ENCODE results near the gene H19. TPM values are rescaled to one million over a fixed set of nuclear protein-coding genes. Genes with fewer than 3 reads are reported as not detected.

Gene H19
- total RNA-seq, 2 donors from 2014 or later, result not detected

DNA sequence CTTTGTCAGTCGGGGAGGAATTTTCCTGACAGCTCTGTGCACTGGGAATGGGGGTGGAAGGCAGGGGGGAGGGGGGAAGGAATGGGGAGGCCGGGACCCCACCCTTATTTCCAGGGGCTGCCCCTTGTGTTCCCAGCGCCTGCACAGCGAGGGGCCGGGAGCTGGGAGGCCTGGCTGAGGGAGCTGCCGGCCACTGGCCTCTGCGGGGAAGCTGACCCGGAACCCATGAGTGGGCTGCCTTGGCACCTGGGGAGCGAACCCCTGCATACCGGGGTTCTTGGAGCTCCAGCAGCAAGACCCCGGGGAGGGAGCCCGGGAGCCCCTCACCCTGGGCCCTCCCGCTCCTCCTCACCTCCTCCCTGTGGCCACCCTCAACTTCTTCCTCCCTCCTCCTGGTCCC, 3.5 kb downstream of the H19 start:
- H3K4me3 Mint-ChIP-seq, result no peak overlapping the region
- no peak for ATAC-seq (replicated peaks)
- no peaks in the 10 kb centered on the region for H3K9me3 Mint-ChIP-seq
- H3K36me3 Mint-ChIP-seq (ENCODE audit: low read depth), result no peaks in the 10 kb centered on the region
- no peaks in the 10 kb centered on the region for H3K27me3 Mint-ChIP-seq
- H3K27ac Mint-ChIP-seq, result no peak overlapping the region
- H3K4me1 Mint-ChIP-seq, result no peaks in the 10 kb centered on the region

DNA sequence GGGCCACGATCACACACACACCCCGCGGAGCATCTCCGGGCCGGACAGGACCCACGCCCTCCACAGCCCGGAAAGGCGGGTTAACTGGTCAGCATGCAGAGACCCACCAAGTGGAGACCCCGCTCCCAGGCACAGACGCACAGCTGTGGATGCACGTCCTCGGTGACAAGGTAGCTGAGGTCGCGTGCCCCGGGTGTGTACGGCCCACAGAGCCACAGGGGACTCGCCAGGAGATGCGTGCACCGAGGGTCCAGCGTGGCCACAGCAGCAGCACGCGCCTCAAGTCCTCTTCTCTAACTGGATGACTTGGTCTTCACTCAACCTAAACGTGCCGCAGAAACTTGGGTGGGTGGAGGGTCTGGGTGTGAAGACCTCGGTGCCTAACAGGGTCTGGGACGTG, 5.5 kb downstream of the H19 start:
- H3K4me1 Mint-ChIP-seq, result no peaks in the 10 kb centered on the region
- no peak overlapping the region for H3K27ac Mint-ChIP-seq
- H3K27me3 Mint-ChIP-seq, result no peaks in the 10 kb centered on the region
- no peaks in the 10 kb centered on the region for H3K36me3 Mint-ChIP-seq (ENCODE audit: low read depth)
- no peak for ATAC-seq (replicated peaks)
- no peaks in the 10 kb centered on the region for H3K9me3 Mint-ChIP-seq
- H3K4me3 Mint-ChIP-seq, result no peak overlapping the region

DNA sequence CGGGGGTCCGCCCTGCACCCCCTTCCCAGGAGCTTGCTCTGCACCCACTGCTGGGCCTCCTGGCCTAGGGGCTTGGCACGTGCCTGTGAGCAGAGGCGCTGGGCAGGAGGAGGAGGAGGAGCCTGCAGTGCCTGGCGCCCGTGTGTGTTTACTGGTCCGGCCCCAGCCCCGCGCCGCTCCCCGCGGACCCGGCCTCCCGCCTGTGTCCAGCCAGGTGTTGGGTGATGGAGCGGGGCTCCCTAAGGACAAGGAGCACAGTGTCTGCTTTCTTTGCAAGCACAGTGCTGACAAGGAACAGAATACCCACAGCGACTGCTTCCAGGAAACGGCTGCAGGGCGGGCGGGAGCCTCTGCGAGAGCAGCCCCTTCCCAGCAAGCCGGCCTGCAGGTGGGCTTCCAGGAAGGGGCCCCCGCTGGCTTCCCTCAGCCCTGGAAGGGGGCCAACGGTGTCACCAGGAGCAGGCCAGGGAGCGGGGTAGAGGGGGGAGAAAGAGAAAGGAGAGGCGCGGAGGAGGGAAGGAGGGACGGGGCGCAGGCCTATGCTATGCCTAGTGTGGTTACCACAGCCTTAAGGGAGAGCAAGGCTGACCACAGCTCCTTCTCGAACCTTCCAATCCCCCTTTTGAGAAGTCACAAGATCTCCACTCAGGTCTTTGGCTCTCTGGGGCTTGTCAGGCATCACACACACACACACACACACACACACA, 6.6 kb downstream of the H19 start:
- Mint-ChIP-seq H3K27me3 (no peaks in the 10 kb centered on the region), H3K9me3 (no peaks in the 10 kb centered on the region), H3K4me1 (no peaks in the 10 kb centered on the region), H3K27ac (no peak overlapping the region), H3K4me3 (no peak overlapping the region), H3K36me3 (ENCODE audit: low read depth) (no peaks in the 10 kb centered on the region)
- no peak for ATAC-seq (replicated peaks)

DNA sequence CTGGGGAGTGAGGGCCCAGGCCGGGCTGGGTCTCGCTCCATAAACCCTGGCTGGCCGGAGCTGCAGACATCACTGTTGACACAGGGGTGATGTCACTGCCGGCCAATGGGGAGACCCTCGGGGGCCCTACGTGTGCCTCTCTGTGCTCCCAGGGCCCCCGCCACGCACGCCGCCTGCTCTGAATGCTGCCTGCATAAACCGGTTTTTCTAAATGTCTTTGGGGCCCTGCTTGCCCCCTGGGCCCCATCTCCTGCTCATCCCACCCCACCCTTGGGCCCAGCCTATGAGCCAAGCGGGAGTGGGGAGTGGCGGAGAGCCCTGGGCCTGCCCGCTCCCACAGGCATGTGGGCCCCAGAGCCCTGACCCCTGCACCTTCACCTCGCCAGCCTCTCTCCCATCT, 7.7 kb downstream of the H19 start:
- Mint-ChIP-seq H3K27me3 (no peaks in the 10 kb centered on the region), H3K4me1 (no peaks in the 10 kb centered on the region), H3K9me3 (no peaks in the 10 kb centered on the region), H3K27ac (no peak overlapping the region), H3K4me3 (no peak overlapping the region), H3K36me3 (ENCODE audit: low read depth) (no peaks in the 10 kb centered on the region)
- no peak for ATAC-seq (replicated peaks)

DNA sequence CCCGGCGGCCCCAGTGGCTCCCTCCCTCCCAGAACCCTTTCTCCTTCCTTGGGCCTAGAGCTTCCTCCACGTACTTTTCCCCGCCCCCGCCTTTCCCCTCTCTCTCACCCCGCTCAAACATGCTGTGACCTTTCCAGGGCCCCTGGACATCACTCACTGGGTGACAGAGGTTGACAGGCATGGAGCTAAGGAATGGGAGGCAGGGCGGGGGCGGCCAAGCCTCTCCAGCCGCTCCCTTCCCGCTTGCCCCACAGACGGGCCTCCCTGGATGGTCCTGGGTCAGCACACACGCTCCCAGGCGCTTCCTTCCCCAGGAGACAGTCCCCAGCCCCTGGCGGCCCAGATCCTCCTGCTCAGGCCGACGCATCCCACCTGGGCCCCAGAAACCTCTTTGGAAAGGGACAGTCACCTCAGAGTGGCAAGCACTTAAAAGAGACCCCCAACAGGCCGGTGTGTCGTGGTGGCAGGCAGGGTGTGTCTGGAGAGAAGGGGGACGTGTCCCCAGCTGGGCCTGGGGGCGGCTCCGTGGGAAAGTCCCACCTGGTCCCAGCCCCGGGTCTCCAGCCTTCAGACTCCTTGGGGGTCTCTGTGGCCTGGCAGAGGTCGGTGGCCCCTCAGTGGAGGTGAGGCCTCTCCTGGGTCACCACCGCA, 8.8 kb downstream of the H19 start:
- ATAC-seq (replicated peaks), result no peak
- Mint-ChIP-seq H3K4me3 (no peak overlapping the region), H3K36me3 (ENCODE audit: low read depth) (no peaks in the 10 kb centered on the region), H3K27ac (no peak overlapping the region), H3K4me1 (no peaks in the 10 kb centered on the region), H3K27me3 (no peaks in the 10 kb centered on the region), H3K9me3 (no peaks in the 10 kb centered on the region)

DNA sequence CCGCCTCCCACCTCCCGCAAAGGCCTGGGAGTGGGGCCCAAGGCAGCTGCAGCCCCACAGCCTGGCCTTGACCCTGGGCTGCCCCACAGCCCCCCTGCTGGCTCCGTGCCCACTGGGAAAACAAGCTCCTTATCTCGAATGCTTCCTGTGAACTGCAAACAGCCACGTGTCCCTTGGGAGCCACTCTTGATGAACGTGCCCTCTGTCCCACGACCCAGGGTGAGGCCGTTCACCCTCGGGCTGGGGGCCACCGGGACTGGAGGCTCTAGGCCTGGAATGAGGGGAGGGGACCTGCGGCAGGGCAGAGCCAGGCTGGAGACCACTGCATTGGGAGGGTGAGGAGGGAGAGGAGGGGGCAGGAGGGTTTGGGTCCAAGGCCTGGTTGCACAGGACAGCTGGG, 9.5 kb downstream of the H19 start:
- Mint-ChIP-seq H3K9me3 (no peaks in the 10 kb centered on the region), H3K27me3 (no peaks in the 10 kb centered on the region), H3K36me3 (ENCODE audit: low read depth) (no peaks in the 10 kb centered on the region), H3K27ac (no peak overlapping the region), H3K4me1 (no peaks in the 10 kb centered on the region), H3K4me3 (no peak overlapping the region)
- ATAC-seq (replicated peaks), result no peak

DNA sequence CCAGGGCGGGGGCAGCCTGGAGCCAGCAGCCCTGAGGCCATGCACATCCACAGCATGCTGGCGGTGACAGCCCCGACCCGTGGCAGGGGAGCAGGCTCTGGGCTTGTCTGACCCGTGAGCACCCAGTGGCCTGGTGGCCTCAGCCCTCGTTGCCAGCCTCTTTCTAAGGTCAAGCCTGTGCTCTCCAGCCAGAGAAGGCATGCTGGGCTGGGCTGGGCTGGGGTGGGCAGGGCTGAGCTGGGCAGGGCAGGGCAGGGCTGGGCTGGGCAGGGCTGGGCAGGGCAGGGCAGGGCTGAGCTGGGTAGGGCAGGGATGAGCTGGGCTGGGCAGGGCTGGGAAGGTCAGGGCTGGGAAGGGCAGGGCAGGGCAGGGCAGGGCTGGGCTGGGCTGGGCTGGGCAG, 10.6 kb downstream of the H19 start:
- no peaks in the 10 kb centered on the region for H3K36me3 Mint-ChIP-seq (ENCODE audit: low read depth)
- no peak overlapping the region for H3K4me3 Mint-ChIP-seq
- H3K27me3 Mint-ChIP-seq, result no peaks in the 10 kb centered on the region
- ATAC-seq (replicated peaks), result no peak
- no peaks in the 10 kb centered on the region for H3K9me3 Mint-ChIP-seq
- no peak overlapping the region for H3K27ac Mint-ChIP-seq
- H3K4me1 Mint-ChIP-seq, result no peaks in the 10 kb centered on the region

DNA sequence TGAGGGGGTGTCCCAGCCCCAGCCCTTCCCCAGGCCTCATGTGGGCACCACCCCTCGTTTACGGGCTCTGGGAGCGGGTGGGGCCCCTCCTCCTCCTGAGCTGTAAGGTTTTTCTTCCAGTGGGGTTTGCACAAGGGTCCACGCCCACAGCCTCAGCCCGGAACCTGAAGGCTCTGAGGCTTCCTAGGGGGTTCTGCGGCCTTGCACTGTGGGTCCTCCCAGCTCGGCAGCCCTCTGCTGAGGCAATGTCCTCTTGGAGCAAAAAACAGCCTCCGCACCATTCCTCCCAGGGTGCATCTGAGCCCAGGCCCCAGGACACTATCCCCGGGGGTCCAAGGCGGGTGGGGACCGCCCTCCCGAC, 14.1 kb downstream of the H19 start:
- no peaks in the 10 kb centered on the region for H3K36me3 Mint-ChIP-seq (ENCODE audit: low read depth)
- no peak overlapping the region for H3K27ac Mint-ChIP-seq
- H3K4me1 Mint-ChIP-seq, result no peaks in the 10 kb centered on the region
- no peaks in the 10 kb centered on the region for H3K9me3 Mint-ChIP-seq
- no peaks in the 10 kb centered on the region for H3K27me3 Mint-ChIP-seq
- ATAC-seq (replicated peaks), result no peak
- H3K4me3 Mint-ChIP-seq, result no peak overlapping the region

DNA sequence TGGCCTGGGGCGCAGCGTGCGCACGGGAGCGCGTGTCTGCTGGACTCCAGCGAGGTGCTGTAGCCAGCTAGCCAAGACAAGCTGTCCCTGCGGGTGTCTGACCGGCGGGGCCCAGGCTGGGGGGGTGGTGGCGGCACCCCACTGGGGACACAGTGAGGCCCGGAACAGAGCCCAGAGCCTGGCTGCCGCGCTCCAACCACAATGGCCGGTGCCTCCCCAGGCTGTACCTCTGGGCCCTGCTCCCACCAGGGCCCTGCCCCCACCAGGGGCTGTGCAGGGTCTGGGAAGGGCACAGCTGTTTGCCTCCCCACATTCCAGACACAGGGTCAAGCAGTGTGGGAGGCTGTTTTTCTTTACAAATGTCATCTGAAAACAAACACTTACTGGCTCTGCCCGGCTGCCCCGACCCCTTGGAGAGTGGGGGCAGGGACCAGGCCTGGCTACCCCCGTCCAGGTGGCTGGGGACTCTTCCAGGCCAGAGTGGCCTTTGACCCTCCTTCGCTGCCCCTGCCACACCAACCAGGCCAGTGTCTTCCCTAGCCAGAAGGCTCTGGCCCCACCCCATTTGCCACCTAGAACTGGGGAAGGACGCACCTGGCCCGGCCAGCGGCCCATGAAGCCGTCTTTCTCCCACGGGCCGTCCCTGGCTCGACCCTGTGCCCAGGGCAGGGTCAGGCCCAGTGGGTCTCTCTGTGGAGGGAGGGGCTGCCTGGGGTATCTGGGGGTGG, 14.6 kb downstream of the H19 start:
- H3K4me1 Mint-ChIP-seq, result no peaks in the 10 kb centered on the region
- ATAC-seq (replicated peaks), result no peak
- no peak overlapping the region for H3K27ac Mint-ChIP-seq
- H3K36me3 Mint-ChIP-seq (ENCODE audit: low read depth), result no peaks in the 10 kb centered on the region
- no peaks in the 10 kb centered on the region for H3K9me3 Mint-ChIP-seq
- no peak overlapping the region for H3K4me3 Mint-ChIP-seq
- H3K27me3 Mint-ChIP-seq, result no peaks in the 10 kb centered on the region

DNA sequence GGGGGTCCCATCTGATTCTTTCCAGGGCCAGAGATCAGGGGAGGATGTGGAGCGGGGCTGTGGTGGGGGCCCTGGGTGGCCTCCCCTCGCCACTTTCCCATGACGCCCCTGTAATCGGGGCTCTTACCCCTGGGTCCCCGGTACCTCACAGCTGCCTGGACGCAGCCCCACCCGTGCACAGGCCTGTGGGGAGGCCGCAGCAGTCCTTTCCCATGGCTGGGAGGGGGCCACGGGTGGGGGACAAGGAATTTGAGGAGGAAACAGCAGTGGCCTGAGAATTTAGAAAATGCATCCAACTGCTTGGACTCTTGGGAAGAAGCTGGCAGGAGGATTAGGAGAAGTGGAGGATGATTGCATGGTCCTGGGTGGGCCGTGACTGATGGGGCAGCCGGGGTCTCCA, 18.0 kb downstream of the H19 start:
- H3K27me3 Mint-ChIP-seq, result no peaks in the 10 kb centered on the region
- no peak overlapping the region for H3K4me3 Mint-ChIP-seq
- no peaks in the 10 kb centered on the region for H3K9me3 Mint-ChIP-seq
- H3K36me3 Mint-ChIP-seq (ENCODE audit: low read depth), result no peaks in the 10 kb centered on the region
- no peak for ATAC-seq (replicated peaks)
- H3K27ac Mint-ChIP-seq, result no peak overlapping the region
- H3K4me1 Mint-ChIP-seq, result no peaks in the 10 kb centered on the region

DNA sequence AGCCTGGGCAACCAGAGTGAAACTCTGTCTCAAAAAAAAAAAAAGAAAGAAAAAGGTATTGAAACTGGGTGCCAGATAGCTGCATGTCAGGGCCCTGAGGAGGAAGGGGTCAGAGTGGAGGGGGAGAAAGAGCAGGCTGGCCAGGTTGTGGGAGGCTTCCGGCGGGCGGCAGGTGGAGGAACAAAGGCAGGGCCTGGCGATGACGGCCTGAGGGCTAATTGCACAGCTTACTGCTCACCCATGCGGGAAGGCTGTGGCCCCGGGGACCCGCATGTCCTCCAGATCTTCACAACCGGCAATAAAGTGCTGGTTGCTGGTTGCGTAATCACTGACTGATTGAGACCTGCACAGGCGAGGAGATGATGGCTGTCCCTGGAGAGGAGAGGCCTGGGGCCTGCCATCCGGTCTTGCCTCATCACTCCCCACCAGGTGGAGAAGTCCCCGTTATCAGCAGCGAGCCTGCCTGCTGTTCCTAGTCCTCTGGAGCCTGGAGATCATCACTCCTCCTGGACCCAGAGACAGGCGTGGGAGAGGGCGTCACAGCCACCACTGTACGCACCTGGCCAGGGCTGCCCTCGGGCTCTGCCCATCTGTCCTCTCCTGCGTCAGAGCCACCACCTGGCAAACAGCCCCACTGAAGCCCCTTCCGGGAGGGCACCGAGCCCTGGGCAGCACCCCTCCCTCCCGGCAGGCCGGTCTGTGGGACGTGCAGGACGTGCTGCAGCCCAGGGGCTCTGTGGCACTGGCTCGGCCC, 18.7 kb downstream of the H19 start:
- H3K27me3 Mint-ChIP-seq, result no peaks in the 10 kb centered on the region
- ATAC-seq (replicated peaks), result no peak
- no peak overlapping the region for H3K4me3 Mint-ChIP-seq
- H3K4me1 Mint-ChIP-seq, result no peaks in the 10 kb centered on the region
- no peak overlapping the region for H3K27ac Mint-ChIP-seq
- H3K36me3 Mint-ChIP-seq (ENCODE audit: low read depth), result no peaks in the 10 kb centered on the region
- no peaks in the 10 kb centered on the region for H3K9me3 Mint-ChIP-seq

DNA sequence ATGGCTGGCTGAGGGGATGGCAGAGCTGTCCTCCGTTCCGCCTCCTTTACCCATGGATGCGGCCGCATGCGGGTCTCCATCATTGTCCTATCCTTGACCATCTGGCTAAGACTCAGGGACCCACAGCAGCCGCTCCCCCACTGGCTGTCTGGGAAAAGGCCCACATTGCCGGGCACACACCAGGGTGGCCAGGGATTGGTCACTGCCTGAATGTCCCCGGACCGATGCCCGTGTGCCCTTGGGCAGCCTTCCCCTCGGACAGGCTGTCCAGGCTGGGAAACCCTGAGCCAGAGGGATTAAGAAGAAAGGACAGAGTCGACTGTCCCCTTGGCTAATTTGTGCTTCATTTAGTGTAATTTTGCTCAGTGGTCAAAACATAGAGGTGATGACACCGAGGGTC, 22.5 kb downstream of the H19 start:
- Mint-ChIP-seq H3K4me3 (no peak overlapping the region), H3K27me3 (no peaks in the 10 kb centered on the region), H3K36me3 (ENCODE audit: low read depth) (no peaks in the 10 kb centered on the region), H3K9me3 (no peaks in the 10 kb centered on the region), H3K27ac (no peak overlapping the region), H3K4me1 (no peaks in the 10 kb centered on the region)
- ATAC-seq (replicated peaks), result no peak

DNA sequence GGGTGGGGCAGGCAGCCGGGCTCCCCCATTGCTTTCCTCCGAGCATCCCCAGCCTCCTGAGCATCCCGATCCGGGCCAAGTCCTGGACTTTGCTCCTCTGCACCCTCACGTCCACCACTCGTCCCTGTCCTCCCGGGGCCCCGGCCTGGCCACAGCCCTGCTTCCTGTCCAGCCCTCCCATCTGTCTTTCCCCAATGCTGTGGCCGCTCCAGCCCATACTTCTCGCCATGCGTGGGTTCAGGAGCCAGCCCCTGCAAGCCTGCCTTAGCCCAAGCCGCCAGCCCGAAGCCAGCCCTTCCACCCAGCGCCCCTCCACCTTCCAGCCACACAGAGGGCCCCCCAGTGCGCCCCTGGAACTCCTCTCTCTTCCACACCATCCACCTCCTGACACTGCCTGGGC, 26.7 kb downstream of the H19 start:
- Mint-ChIP-seq H3K36me3 (ENCODE audit: low read depth) (no peaks in the 10 kb centered on the region), H3K27ac (no peak overlapping the region), H3K27me3 (no peaks in the 10 kb centered on the region), H3K9me3 (no peaks in the 10 kb centered on the region), H3K4me3 (no peak overlapping the region), H3K4me1 (no peaks in the 10 kb centered on the region)
- no peak for ATAC-seq (replicated peaks)

DNA sequence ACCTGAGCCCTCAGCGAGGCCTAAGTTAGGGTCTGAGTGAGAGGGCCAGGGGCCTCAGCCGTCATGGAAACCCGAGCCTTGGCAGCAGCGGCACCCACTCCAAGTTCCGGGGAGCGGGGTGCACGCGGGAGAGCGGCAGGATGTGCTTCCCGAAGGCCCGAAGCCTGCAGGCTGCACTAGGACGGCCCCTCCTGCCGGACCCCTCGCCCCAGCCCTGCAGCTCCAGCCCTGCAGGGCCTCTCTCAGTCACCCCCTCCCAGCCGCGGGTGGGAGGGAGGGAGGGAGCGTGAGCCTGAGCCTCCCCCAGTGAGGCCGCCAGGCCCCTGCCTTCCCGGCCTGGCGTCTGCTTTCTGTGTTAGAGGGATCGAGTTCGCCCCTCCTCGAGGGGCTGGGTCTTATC, 27.9 kb downstream of the H19 start:
- Mint-ChIP-seq H3K36me3 (ENCODE audit: low read depth) (no peaks in the 10 kb centered on the region), H3K4me3 (no peak overlapping the region), H3K9me3 (no peaks in the 10 kb centered on the region), H3K27ac (no peak overlapping the region), H3K27me3 (no peaks in the 10 kb centered on the region), H3K4me1 (no peaks in the 10 kb centered on the region)
- ATAC-seq (replicated peaks), result no peak

DNA sequence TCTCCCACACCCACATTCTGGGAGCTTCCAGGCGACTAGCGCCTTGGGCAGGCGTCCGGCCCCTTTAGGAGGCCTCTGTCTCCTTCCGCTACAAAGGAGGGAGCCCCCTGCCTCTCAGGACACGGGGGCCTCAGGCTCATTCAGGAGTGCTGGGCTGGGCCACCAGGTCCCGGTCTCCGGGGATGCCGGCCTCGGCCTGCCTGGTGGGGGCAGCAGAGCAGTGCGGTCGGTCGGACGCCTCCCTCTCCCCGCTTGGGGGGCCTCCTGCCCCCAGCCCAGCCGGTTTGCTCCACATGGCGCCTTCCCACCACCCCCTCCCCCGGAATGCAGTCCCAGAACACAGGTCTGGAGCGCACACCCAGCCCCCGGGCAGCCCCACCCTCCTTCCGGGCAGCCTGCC, 28.6 kb downstream of the H19 start:
- H3K27me3 Mint-ChIP-seq, result no peaks in the 10 kb centered on the region
- no peaks in the 10 kb centered on the region for H3K9me3 Mint-ChIP-seq
- no peaks in the 10 kb centered on the region for H3K36me3 Mint-ChIP-seq (ENCODE audit: low read depth)
- no peak for ATAC-seq (replicated peaks)
- H3K27ac Mint-ChIP-seq, result no peak overlapping the region
- H3K4me1 Mint-ChIP-seq, result no peaks in the 10 kb centered on the region
- H3K4me3 Mint-ChIP-seq, result no peak overlapping the region
